WTC11 (cell line): Measurements from ENCODE around the gene ADGRB3. TPM values are rescaled to one million over a fixed set of nuclear protein-coding genes. Genes with fewer than 3 reads are reported as not detected.

ENCODE experiments used
- ATAC-seq: fragments of 200-7000 bp; cut with Tn5 transposase; 2 replicates; pipeline ENCODE4 v1.10.0; 2021; ENCODE audit warnings: mild to moderate bottlenecking, moderate library complexity
- CTCF ChIA-PET: fragments of 300-600 bp; sonication (Branson Sonifier 250); formaldehyde crosslinking; loops from one replicate; lab custom pipeline; 2021; ENCODE audit warnings: antibody characterized with exemption; lab: Charles Lee
- POLR2A ChIA-PET: fragments of 350-600 bp; sonication (Branson Sonifier 250); formaldehyde crosslinking; loops from one replicate; lab custom pipeline; 2021; ENCODE audit warnings: antibody characterized with exemption; lab: Charles Lee
- DNase-seq: peaks from one replicate; pipeline ENCODE4 v3.0.0; 2021; ENCODE audit warnings: low spot score
- H3K27ac Mint-ChIP-seq: 2 replicates; pipeline ENCODE4 v1.8.0; 2021; ENCODE audit warnings: mixed read lengths
- H3K27me3 Mint-ChIP-seq: 2 replicates; pipeline ENCODE4 v1.8.0; 2021; ENCODE audit warnings: low read depth, mild to moderate bottlenecking, moderate library complexity, mixed read lengths
- H3K36me3 Mint-ChIP-seq: 2 replicates; pipeline ENCODE4 v1.8.0; 2021; ENCODE audit warnings: mixed read lengths
- H3K4me1 Mint-ChIP-seq: 2 replicates; pipeline ENCODE4 v1.8.0; 2022; ENCODE audit warnings: mixed read lengths
- H3K4me3 Mint-ChIP-seq: 2 replicates; pipeline ENCODE4 v1.8.0; 2021; ENCODE audit warnings: mild to moderate bottlenecking, moderate library complexity, mixed read lengths
- H3K9me3 Mint-ChIP-seq: 2 replicates; pipeline ENCODE4 v1.8.0; 2021; ENCODE audit warnings: mixed read lengths
- ATF1 ChIP-seq: sonication (generic); formaldehyde crosslinking; IDR thresholded peaks from 2 replicates; pipeline ENCODE4 v1.8.1; 2023; ENCODE audit warnings: mild to moderate bottlenecking, moderate library complexity, missing genetic modification reagents
- EMX1 ChIP-seq: fragments of 250-450 bp; sonication (Bioruptor Pico); IDR thresholded peaks from 2 replicates; pipeline ENCODE4 v1.8.0; 2021; ENCODE audit warnings: mild to moderate bottlenecking
- ESRRA ChIP-seq: sonication (generic); formaldehyde crosslinking; IDR thresholded peaks from 2 replicates; pipeline ENCODE4 v1.8.1; 2022; ENCODE audit warnings: mild to moderate bottlenecking, missing genetic modification reagents, borderline replicate concordance
- FOXP4 ChIP-seq: sonication (generic); formaldehyde crosslinking; IDR thresholded peaks from 2 replicates; pipeline ENCODE4 v1.8.0; 2022; ENCODE audit warnings: mild to moderate bottlenecking, missing genetic modification reagents
- JUN ChIP-seq: sonication (generic); formaldehyde crosslinking; IDR thresholded peaks from 2 replicates; pipeline ENCODE4 v1.8.0; 2023; ENCODE audit warnings: mild to moderate bottlenecking, missing genetic modification reagents
- MLX ChIP-seq: sonication (generic); formaldehyde crosslinking; IDR thresholded peaks from 2 replicates; pipeline ENCODE4 v1.8.1; 2023; ENCODE audit warnings: mild to moderate bottlenecking, missing genetic modification reagents, moderate library complexity
- NFYB ChIP-seq: sonication (generic); formaldehyde crosslinking; conservative IDR thresholded peaks from 2 replicates; pipeline ENCODE4 v1.8.0; 2022; ENCODE audit warnings: low read depth, missing genetic modification reagents
- NR1H2 ChIP-seq: sonication (generic); formaldehyde crosslinking; IDR thresholded peaks from 2 replicates; pipeline ENCODE4 v1.9.0; 2021; ENCODE audit warnings: mild to moderate bottlenecking, moderate library complexity, missing genetic modification reagents
- NR2C2 ChIP-seq: sonication (generic); formaldehyde crosslinking; IDR thresholded peaks from 2 replicates; pipeline ENCODE4 v1.8.0; 2022; ENCODE audit warnings: mild to moderate bottlenecking, missing genetic modification reagents
- PRDM15 ChIP-seq: sonication (generic); formaldehyde crosslinking; IDR thresholded peaks from 2 replicates; pipeline ENCODE4 v1.8.0; 2022; ENCODE audit warnings: missing genetic modification reagents
- PRRX2 ChIP-seq: fragments of 250-450 bp; sonication (Bioruptor Pico); IDR thresholded peaks from 2 replicates; pipeline ENCODE4 v1.8.0; 2021; ENCODE audit warnings: mild to moderate bottlenecking
- TP53 ChIP-seq: sonication (generic); formaldehyde crosslinking; IDR thresholded peaks from 2 replicates; pipeline ENCODE4 v1.8.1; 2023; ENCODE audit warnings: mild to moderate bottlenecking, missing genetic modification reagents
- ZBTB21 ChIP-seq: sonication (generic); formaldehyde crosslinking; IDR thresholded peaks from 2 replicates; pipeline ENCODE4 v1.8.1; 2023; ENCODE audit warnings: mild to moderate bottlenecking, missing genetic modification reagents, borderline replicate concordance
- ZNF281 ChIP-seq: sonication (generic); formaldehyde crosslinking; IDR thresholded peaks from 2 replicates; pipeline ENCODE4 v1.8.0; 2023; ENCODE audit warnings: mild to moderate bottlenecking, missing genetic modification reagents
- total RNA-seq: library from RNA; stranded (reverse); gene quantifications from 3 replicates; pipeline ENCODE4 v1.2.3, GENCODE V29; 2021
- TF ChIP-seq, protein P1 (sequence below): fragments of 250-450 bp; sonication (Bioruptor Pico); IDR thresholded peaks from 2 replicates; pipeline ENCODE4 v1.8.0; 2021; ENCODE audit warnings: mild to moderate bottlenecking
- TF ChIP-seq, protein P2 (sequence below): sonication (generic); formaldehyde crosslinking; IDR thresholded peaks from 2 replicates; pipeline ENCODE4 v1.8.0; 2022; ENCODE audit warnings: mild to moderate bottlenecking, missing genetic modification reagents
- TF ChIP-seq, protein P3 (sequence below): sonication (generic); formaldehyde crosslinking; IDR thresholded peaks from 2 replicates; pipeline ENCODE4 v1.8.1; 2023; ENCODE audit warnings: mild to moderate bottlenecking, missing genetic modification reagents

ADGRB3 gene
- total RNA-seq, 1 experiment from 2014 or later: 1.9 TPM

DNA sequence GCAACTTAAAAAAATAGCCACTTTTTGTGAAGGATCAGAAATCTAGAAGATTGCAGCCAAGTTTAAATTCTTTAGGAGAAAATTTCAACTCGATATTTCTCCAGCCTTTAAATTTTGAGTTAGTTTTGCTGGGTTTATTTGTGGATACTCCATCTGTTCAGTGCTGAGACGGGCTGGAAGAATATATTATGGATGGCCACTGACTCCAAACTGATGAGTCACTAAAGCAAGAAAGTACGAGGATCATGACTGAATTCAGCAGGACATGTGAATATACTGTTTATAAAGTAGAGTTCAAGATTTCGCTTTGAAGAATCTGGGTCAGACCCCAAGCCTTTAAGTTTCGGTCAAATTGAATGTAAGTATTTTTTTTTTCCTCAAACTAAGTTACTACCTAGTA, 199.5 kb downstream of the ADGRB3 start:
- no peaks in the 10 kb centered on the region for H3K36me3 Mint-ChIP-seq
- ATAC-seq: no peak
- TF ChIP-seq ZBTB21 (CRISPR knock-in tag): no peak
- TF ChIP-seq ZNF281: no peak
- no peak for TF ChIP-seq MLX (CRISPR knock-in tag)
- no peak for TF ChIP-seq EMX1 (CRISPR knock-in tag)
- no peak for TF ChIP-seq ATF1 (CRISPR knock-in tag)
- TF ChIP-seq, protein P1, sequence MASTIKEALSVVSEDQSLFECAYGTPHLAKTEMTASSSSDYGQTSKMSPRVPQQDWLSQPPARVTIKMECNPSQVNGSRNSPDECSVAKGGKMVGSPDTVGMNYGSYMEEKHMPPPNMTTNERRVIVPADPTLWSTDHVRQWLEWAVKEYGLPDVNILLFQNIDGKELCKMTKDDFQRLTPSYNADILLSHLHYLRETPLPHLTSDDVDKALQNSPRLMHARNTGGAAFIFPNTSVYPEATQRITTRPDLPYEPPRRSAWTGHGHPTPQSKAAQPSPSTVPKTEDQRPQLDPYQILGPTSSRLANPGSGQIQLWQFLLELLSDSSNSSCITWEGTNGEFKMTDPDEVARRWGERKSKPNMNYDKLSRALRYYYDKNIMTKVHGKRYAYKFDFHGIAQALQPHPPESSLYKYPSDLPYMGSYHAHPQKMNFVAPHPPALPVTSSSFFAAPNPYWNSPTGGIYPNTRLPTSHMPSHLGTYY: no peak
- no peak for TF ChIP-seq PRDM15
- TF ChIP-seq NR2C2 (CRISPR knock-in tag): no peak
- TF ChIP-seq JUN (CRISPR knock-in tag): no peak
- TF ChIP-seq, protein P2, sequence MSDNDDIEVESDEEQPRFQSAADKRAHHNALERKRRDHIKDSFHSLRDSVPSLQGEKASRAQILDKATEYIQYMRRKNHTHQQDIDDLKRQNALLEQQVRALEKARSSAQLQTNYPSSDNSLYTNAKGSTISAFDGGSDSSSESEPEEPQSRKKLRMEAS (CRISPR knock-in tag): no peak
- no peak for TF ChIP-seq FOXP4
- TF ChIP-seq, all 79 proteins: peak for 0
- DNase-seq: no peak
- Mint-ChIP-seq H3K9me3 (no peaks in the 10 kb centered on the region), H3K4me3 (no peak overlapping the region), H3K27me3 (no peaks in the 10 kb centered on the region), H3K4me1 (no peaks in the 10 kb centered on the region), H3K27ac (no peak overlapping the region)
- CTCF ChIA-PET: no interaction called here
- POLR2A ChIA-PET: no interaction called here

DNA sequence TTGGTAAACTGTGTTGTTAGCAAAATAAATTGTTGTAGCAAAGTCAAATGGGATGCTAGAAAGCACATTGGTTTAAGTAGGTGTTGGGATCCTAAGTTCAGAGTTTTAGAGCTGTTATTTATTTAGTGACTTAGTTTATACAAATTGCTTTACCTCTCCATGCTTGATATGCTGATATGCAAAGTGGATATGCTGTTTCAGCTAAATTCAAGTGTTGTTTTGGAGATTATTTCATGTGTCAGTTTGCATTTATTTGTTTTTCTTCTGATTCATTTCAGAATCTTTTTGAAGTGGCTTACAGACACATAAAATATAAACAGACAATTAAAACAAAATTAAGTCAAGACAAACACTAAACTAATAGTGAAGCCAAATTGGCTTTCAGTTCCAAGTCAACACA, 203.5 kb downstream of the ADGRB3 start:
- H3K4me1 Mint-ChIP-seq: no peaks in the 10 kb centered on the region
- no peak overlapping the region for H3K4me3 Mint-ChIP-seq
- peaks cover 13% of the 10 kb centered on the region for H3K9me3 Mint-ChIP-seq
- DNase-seq (no peak), ATAC-seq (no peak)
- ChIA-PET CTCF (interaction anchor here (0.8 kb wide), 1 partner anchor 266 kb away, joined by 3 read pairs; no protein-coding TSS in a partner anchor), POLR2A (no interaction called here)
- H3K27me3 Mint-ChIP-seq: no peaks in the 10 kb centered on the region
- no peak overlapping the region for H3K27ac Mint-ChIP-seq
- H3K36me3 Mint-ChIP-seq: peaks cover 4% of the 10 kb centered on the region
- TF ChIP-seq NFYB (CRISPR knock-in tag) (no peak), PRRX2 (no peak), TP53 (CRISPR knock-in tag) (no peak), NR1H2 (CRISPR knock-in tag) (no peak), FOXP4 (no peak), ESRRA (CRISPR knock-in tag) (no peak), ZNF281 (no peak)
- TF ChIP-seq, protein P2 (CRISPR knock-in tag): no peak
- TF ChIP-seq, protein P3, sequence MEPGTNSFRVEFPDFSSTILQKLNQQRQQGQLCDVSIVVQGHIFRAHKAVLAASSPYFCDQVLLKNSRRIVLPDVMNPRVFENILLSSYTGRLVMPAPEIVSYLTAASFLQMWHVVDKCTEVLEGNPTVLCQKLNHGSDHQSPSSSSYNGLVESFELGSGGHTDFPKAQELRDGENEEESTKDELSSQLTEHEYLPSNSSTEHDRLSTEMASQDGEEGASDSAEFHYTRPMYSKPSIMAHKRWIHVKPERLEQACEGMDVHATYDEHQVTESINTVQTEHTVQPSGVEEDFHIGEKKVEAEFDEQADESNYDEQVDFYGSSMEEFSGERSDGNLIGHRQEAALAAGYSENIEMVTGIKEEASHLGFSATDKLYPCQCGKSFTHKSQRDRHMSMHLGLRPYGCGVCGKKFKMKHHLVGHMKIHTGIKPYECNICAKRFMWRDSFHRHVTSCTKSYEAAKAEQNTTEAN (CRISPR knock-in tag): no peak
